Suppressor macrophage treated with lipopolysaccharide for 1 hour (primary cell): ENCODE data around the gene MLYCD.

Experiments used
- DNase-seq, 3 donors: peaks; one replicate each; pipeline ENCODE4 v3.0.0-alpha.2; 2020 to 2022

The MLYCD gene

DNA sequence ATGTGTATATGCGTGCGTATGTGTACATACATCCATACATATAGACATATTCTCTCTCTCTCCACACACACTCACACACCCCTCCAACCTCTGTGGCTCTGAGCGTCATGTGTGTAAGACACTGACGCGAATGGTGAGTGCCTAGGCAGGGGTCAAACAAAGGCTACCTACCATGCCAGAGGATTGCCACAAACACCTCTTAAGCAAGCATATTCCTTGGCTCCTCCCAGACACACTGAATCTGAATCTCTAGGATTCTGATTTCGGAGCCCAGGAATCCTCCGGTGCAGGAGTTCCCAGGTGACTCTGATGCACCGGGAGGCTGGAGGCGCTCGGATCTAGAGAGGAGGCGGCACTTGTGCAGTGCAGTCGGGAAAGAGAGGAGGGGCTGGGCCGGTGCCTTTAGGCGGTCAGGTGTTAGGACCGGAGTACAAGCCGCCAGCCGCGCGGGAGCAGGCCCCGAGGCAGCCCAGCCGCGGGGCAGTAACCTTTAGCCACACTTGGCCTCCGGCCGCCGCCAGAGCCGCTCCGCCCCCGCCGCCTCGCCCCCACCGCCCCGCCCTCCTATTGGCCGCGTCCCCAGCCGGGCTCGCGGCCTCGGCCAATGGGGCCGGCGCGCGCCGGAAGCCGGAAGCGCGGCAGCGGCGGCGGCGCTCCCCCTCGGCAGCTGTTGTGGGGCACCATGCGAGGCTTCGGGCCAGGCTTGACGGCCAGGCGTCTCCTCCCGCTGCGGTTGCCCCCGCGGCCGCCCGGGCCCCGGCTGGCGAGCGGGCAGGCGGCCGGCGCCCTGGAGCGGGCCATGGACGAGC is at the start of gene MLYCD:
TSS of gene MLYCD (plus strand) at position 653 of the 809 bp plus-strand sequence. CDS start at position 683, 30 bp downstream.
- DNase-seq = peak; percentile 82 to 94 (median 91)

DNA sequence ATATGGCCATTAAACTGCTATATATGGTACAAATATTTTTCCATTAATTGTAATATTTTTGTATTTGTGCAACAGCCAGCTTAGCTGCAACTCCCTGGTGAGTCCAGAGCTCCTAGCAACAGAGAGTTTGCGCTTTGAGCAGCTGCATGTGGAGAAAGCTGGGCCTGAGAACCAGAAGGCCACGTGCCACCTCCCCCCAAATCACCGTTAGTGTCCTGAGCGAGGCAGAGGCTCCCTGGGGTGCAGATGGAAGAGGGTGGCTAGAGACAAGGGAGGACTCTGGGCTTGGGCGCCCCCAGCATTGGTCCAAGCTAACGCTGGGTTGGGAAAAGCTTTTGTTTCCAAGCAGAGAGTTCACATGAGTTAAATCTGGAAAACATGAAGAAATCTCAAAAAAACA is 49.5 kb upstream of the MLYCD start:
- no peak for DNase-seq

DNA sequence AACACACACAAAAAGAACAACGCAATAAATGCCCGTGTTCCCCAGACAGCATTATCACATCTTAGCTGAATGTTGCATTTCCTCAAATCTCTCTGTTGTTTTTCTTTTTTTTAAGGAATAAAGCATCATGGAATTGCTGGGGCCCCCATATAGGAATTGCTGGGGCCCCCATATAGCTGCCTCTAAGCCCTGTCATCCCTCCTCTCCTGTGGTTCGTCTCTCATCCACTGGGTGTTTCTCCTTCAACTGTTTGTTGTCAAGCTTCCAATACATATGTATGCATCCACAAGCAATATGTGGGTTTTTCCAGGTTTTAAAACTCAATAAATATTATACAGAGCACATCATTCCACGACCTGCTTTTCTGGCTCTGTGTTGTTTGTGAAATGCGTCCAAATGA is 48.0 kb upstream of the MLYCD start:
- DNase-seq = no peak

DNA sequence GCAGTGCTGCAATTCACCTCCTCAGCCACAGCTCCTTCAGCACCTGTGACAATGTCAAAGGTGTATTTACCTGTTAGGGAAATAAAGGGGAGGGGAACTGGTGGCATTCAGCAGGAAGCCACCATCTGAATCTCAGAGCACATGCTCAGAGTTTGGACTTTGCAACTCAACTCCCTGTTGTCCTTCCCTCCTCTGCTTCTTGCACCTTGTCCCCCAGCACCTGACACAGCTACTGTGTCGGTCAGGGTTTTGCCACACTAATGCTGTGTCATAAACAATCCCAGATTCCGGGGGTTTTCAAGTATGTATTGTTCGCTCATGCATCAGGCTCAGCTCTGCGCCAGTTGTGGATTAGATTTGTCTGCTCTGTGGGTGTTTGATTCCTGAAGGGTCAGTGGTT is 47.4 kb upstream of the MLYCD start:
- DNase-seq = no peak

DNA sequence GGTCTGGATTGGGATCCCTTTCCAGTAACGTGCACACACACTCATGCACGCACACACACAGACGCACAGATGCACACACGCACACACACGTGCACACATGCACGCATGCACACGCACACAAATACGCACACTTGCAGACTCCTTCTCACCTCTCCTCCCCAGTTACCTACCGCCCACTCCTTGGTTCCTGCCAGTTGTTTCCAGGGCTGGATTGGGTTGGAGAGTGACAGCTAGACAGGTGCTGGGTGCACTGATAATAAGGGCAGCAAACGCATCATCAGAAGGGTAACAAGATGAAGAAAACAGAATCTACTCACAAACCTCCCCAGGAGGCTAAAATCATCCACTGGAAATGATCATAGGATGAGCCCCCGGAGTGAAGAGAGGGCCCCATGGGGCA is 46.1 kb upstream of the MLYCD start:
- no peak for DNase-seq

DNA sequence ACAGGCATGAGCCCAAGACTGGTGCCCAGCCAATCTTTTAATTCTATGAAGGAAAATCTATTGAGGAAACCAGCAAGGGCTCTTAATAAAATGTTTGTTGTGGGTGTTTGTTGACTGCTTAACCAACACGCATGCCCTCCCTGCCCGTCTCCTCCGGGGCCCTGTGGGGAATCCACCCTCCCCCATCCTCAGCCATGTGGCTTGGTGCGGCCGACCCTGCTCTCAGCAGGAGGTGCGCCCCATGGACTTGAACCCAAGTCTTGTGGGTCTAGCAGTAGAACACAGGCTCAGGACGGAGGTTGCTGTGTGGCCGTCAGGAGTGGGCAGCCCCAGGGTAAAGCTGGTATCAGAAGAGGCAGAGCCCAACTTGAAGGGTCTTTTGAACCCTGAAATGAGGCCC is 45.1 kb upstream of the MLYCD start:
- DNase-seq = no peak

DNA sequence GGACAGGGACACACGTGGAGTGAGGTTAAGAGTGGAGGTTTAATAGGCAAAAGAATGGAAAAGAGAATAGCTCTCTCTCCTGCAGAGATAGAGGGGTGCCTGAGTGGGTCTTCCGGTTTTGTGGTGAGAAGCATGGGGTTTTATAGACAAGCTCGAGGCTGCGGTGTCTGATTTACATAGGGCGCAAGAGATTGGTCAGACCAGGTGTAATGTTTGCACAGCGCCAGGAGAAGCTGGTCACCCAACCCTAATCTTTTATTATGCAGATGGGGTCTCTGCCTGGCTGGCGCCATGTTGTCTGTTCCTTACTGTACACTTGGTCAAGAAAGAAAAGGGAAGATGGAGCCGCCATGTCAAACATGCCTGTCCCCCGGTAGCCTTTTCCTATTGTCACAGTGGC is 44.5 kb upstream of the MLYCD start:
- no peak for DNase-seq

DNA sequence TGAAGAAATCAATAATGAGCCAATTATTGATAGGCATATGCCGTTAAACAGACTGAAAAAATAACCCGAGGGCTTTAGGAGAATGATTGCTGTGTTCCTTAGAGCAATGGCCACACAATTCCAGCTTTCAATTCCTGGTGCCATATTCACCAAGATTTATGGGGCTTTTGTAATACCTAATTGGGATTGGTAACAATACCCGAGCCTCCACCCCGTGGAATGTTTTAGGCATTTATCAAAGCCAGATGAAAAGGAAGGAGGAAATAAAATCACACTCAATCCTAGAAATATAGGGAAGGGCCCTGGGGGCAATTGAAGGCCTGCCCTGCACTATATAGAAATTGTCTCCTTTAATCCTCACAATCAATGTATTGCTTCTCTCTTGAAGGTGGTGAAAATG is 42.1 kb upstream of the MLYCD start:
- DNase-seq = no peak

DNA sequence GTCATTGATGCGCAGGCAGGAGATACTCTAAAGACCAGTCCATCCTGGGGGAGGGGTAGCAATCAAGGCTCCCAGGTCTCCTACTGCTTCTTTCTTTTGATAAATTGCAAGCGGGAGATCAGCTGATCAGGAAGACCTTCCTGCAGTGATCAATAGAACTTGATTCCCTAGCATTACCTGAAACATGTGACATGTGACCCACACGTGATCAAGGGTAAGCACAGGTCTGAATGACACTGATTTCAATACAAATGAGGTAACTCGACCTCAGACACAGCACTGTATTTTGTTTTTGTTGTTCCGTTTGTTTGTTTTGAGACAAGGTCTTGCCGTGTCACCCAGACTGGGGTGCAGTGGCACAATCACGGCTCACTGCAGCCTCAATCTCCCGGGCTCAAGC is 39.6 kb upstream of the MLYCD start:
- DNase-seq = no peak

DNA sequence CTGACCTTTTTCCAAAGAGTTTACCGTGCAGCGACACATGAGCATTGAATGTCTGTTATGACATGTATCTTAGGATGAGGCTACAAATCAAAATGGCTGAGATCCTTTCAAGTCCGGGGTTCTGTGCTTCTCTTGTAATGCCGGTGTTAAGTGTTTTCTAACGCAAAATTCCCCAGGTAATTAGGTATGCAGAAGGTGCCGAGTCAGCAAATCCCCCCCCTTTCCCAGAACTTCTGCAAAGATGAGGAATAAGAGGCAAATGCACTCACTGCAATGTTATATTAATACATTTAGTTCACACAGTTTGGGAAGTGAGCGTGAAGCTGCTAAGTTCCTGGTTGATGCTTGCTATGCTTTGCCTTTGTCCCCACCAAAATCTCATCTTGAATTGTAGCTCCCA is 36.3 kb upstream of the MLYCD start:
- no peak for DNase-seq

DNA sequence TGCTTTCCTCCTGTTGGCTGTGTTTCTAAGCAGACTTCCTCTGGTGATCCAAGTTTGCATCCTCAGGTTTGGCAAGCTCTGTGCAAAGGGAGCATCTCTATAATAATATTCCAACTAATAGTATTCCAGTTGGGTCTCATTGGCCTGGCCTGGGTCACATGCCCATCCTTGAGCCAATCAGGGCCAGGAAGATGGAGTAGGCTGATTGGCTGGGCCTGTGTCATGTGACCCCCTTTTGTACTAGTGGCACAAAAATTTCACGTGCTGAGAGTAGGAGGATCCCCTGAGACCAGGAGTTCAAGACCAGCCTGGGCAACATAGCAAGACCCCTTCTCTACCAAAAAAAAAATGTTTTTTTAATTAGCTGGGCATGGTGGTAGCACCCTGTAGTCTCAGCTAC is 35.2 kb upstream of the MLYCD start:
- no peak for DNase-seq

DNA sequence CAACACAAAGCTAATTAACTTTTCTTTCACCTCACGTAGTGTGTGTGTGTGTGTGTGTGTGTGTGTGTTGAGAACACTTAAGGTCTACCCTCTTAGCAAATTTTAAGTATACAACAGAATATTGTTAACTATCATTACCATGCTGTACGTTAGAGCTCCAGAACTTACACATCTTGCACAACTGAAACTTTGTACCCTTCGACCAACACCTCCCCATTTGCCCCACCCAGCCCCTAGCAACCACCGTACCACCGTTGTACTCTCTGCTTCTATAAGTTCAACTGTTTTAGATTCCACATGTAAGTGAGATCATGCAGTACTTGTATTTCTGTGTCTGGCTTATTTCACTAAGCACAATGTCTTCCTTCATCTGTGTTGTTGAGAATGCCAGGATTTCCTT is 28.1 kb upstream of the MLYCD start:
- DNase-seq = no peak

DNA sequence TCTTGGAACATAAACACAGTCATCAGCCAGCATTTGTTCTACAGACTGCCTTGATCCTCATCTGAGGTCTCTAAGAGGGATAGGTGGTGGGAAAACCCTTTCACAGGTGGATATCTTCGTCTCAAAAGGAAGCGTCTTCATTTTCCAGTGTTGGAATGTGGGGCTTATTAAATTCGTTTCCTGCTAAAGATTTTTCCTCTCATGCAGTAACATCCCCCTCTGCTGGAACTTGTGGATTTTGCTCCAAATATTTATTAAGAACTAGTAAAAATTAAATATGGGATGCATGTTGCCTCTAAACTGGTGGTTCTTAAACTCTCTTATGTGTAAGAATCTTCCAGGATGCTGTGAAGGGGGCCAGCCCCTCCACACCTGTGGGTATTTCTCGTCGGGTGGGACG is 20.1 kb upstream of the MLYCD start:
- peak; percentile 62 to 77 (median 71) for DNase-seq

DNA sequence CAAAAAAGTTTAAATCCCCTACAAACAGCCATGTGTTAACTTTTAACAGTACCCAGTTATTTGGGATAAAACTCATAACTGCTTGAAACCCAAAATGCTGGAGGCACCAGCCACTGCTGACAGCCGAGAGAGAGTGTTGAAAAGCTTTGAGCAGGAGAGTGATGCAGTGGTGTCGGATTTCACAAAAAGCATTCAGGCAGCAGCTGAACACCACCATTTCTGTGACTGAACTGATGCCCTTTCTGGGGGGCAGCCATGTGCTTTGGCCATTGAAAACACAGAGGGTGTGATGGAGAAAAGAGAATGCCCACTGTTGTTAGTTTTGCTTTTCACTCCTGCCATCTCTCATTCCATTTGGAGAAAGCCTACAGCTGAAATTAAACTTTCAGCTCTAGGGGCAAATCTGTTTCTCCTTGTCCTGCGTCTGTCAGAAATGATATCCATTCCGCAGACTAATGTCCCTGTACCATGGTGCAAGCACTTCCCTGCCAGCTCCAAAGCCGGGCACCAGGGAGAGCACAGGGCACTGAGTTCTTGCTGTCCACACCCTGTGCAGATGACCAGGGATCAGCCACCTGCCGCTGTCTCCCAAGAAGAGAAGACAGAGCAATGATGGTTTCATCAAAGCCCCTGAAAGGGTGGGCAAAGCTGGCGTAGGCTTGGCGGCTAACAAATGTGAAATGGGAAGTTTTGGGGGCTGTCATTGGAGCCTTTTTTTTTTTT is 16.6 kb upstream of the MLYCD start:
- no peak for DNase-seq

DNA sequence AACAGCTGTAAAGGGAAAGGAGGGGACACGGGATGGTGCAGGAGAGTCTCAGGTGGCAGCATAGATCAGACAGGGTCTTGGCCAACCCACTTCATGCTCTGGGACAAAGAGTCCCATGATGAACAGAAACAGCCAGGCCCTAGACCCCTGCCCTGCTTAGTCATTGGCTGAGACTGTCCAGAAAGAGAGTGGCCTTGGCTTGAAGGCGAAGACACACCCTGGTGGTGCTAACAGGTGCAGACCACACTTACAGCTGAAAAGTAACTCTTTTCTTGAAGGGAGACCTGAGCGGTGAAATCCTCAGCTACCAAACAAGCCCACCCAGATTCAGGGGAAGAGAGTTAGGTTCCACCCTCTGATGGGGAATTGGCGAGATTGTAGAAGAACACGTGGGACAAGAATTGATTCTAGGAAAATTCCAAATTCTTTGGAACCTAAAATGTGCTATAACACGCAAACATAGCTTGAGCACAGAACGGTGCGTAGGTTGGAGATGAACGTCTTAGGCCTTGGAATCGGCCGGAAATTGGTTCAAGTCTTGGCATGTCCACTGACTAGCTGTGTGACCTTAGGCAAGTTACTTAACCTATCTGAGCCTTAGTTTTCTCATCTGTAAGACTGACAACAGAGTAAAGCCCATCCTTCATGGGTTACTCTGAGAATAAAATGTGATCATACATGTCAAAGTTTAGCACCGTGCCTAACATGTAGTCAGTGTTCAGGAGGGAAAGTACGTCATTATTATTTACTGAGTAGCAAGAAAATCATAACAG is 12.5 kb upstream of the MLYCD start:
- no peak for DNase-seq

DNA sequence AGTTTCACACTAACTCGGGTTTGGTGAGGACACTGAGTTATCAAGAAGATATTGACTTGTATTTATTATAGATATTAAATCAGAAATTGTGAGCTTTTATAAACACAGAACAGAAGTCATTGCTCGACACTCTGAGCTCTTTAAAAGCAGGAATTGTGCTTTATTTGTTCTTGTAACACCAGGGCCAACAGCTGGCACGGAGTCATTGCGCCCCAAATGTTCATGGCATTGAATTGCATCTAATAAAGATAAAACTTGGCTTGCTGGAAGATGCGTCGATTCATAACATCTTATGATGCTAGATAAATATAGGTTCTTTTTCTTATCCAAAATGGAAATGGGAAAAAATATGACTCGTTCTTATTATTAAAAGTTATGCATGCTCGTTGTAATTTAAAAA is 11.8 kb upstream of the MLYCD start:
- peak in 1 of 3 donors; percentile 13 for DNase-seq

DNA sequence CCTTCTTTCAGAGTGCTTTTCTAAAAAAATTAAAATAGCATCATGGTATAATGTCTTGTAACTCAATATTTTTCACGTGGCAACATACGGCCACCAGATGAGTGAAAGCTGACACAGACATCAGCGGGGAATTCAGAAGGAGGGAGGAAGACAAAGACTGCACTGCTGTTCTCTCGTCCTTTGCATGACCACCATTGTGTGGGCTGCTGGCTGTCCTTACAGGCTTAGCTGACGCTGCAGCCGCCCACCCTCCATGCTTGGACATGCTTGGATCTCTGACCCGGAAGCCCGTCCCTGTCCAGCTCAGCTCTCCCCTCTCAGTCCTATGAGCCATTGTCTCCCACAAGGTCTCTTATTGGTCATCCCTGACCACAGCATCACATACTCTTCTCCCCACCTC is 11.4 kb upstream of the MLYCD start:
- DNase-seq = no peak

DNA sequence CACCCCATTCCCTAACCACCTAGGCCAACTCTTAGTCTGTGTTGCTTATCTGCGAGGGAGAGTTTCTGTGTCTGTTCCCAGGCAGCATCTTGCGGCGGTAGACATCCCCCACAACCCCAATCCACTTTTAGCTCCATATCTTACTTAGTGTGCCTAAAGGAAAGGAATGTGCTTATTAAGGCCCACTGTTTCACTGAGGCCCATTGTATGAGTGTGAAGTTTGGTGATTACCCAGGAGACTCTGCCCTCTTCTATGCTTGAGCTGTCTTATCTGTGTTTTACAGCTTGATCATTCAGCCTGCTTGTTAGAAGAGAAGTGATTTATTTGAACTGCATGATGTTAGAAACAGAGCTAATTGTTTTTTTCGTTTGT is 10.3 kb upstream of the MLYCD start:
- DNase-seq = no peak

DNA sequence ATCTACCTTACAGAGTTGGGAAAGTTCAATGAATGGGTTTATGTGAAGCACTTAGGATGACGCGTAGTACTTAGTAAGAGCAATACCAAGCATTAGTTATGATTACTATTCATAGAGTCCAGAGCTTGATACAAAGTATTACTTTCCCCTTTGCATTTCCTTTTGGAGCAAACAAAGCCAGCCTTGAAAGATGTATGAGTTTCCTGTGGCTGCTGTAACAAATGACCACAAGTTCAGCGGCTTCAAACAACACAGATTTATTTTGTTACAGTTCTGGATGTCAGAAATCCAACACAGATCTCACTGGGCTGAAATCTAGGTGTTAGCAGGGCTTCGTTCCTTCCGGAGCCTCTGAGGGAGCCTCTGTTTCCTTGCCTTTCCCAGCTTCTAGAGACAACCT is 8.6 kb upstream of the MLYCD start:
- DNase-seq = no peak

DNA sequence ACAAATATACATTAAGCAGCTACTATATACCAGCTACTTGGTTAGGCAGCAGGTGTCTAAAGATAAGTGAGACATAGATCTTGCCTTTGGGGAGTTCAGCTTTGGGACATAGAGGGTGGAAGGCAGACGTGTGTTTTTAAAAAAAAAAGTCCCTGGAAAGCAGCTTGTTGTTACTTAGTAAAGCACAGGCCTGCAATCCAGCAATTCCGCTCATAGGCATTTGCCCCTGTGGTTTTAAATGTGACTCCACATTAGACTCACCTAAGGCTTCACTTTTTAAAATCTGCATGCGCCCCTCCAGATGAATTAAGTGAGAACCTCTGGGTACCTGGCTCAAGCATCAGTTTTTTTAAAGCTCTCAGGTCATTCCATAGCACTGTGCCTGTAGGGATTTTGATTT is 7.2 kb upstream of the MLYCD start:
- DNase-seq = no peak

DNA sequence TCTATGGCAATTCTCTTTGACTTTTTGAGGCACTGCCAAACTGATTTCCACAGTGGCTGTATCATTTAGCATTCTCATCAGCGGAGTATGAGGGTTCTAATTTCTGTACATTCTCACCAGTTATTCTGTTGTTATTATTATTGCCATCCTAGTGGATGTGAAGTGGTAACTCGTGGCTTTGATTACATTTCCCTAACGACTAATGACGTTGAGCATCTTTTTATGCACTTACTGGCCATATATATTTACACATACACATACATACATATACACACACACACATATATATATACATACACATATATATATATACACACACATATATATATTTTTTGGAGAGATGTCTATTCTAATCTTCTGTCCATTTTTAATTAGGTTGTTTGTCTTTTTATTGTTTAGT is 3.7 kb upstream of the MLYCD start:
- no peak for DNase-seq

DNA sequence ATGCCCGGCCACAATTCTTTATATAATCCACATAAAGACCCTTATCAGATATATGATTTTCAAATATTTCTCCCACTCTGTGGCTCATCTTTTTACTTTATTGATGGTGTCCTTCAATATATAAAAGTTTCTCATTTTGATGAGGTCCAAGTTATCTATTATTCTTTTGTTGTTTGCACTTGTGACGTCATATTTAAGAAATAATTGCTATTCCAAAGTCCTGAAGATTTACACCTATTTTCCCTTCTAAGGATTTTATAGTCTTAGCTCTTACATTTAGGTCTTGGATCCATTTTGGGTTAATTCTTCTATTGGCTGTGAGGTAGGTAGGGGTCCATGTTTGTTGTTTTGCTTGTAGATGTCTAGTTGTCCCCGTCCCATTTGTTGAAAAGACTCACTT is 3.0 kb upstream of the MLYCD start:
- DNase-seq = no peak

DNA sequence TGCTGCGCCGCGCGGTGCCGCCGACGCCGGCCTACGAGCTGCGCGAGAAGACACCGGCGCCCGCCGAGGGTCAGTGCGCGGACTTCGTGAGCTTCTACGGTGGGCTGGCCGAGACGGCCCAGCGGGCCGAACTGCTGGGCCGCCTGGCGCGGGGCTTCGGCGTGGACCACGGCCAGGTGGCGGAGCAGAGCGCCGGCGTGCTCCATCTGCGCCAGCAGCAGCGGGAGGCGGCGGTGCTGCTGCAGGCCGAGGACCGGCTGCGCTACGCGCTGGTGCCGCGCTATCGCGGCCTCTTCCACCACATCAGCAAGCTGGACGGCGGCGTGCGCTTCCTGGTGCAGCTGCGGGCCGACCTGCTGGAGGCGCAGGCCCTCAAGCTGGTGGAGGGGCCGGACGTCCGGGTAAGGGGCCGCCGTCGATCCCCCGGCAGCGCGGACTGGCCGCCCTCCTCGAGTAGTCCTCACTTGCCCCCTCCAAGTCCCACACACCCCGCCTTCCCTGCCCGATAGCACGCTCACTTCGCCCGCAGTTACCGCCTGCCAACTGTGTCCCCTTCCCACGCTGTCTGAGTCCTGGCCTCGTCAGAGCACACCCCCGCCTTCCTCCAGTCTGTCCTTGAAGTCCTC is 470 bp downstream of the MLYCD start:
- DNase-seq = peak; percentile 68 to 78 (median 75)
